ENCODE measurements around the gene SHMT2. TPM values are rescaled to one million over a fixed set of nuclear protein-coding genes. Genes with fewer than 3 reads are reported as not detected.

SHMT2 gene
- total RNA-seq, 1 experiment from 2014 or later, result 280 TPM

DNA sequence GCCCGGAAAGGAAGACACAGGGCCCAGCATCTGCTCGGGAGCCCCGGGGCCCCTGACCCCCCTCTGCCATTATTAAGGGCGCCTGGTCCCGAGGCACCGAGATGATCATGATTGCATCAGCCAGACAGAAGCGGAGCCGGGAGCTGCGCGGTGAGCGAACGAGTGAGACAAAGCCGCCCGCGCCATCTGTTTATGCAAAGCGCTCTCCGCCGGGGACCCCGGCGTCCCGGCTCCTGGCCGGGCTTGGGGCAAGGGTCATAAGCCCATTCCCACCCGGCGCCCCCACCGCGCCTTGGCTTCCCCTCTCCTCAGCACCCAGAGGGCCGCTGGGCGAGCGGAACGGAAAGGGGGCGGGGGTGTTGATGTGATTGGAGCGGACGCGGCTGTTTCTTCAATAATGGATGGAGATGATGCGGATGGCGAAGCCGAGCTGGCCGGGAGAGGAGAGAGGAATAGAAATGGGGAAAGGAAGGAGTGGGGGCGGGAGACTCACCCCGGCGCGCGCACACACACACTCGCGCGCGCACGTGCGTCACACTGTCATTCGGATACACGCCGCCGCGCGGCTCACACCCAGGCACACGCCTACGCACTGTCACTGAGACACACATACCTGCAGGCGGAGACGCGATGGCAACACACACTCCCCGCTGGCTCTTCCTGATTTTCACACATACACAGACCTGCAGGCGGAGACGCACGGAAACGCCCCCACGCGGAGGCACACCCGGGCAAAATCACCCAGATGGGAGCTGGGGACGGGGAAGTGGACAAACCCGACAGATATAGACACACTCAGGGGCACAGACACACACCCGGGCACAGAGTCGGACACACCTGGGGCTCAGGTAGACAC is 10.8 kb downstream of the SHMT2 start:
- no peaks in the 10 kb centered on the region for H4K20me1 ChIP-seq (ENCODE audit: insufficient read depth)
- DNase-seq (ENCODE audit: low read depth, low spot score) (peak; percentile 47), ATAC-seq (peak; percentile 31)
- TF ChIP-seq POLR2AphosphoS5 (IDR thresholded peaks at IDR 0.05; ENCODE audit: low read depth, low read length), result peak; percentile 50
- TF ChIP-seq SP1 (IDR thresholded peaks at IDR 0.05; ENCODE audit: low read depth), result no peak
- peaks cover 34 to 55% of the 10 kb centered on the region in 2 experiments for H3K4me1 ChIP-seq (ENCODE audit: control insufficient read depth in 1 of 2, insufficient read depth in 2 of 2, low read length in 2 of 2)
- ChIA-PET RAD21 (ENCODE audit: low non-redundant PET in 1 of 2, low total read pairs in 2 of 2, uncharacterized antibody in 2 of 2, unreplicated experiment in 2 of 2) (no interaction called here), CTCF (interaction anchor here (1.2 to 4.6 kb wide), 4 partner anchors 10 to 212 kb away, joined by 3 to 64 read pairs (median 20); partner anchors contain the start of gene SHMT2), POLR2A (interaction anchor here (3.5 kb wide), 1 partner anchor 11 kb away, joined by 16 read pairs; the partner anchor contains the start of gene SHMT2)
- H3K9me2 ChIP-seq (ENCODE audit: insufficient read depth), result no peaks in the 10 kb centered on the region
- BruUV-seq (replicated peaks), result TSS peak; percentile 66
- no peaks in the 10 kb centered on the region for H3K36me3 ChIP-seq (ENCODE audit: control insufficient read depth in 1 of 2, insufficient read depth in 2 of 2, low read length in 2 of 2)
- H2AFZ ChIP-seq (ENCODE audit: low read depth, low read length, poor library complexity, severe bottlenecking), result no peak overlapping the region
- no peaks in the 10 kb centered on the region for H3K79me2 ChIP-seq (ENCODE audit: insufficient read depth, low read length)
- H3K9me3 ChIP-seq (ENCODE audit: control insufficient read depth in 1 of 2, insufficient read depth in 1 of 2, low read depth in 1 of 2, low read length in 2 of 2), result no peaks in the 10 kb centered on the region
- H3K4me3 ChIP-seq (replicated peaks in 1 of 2; ENCODE audit: low read depth in 1 of 2, low read length in 2 of 2), result peak overlapping the region; percentile 47 to 55
- H3K4me2 ChIP-seq (ENCODE audit: low read length), result peak overlapping the region; percentile 77
- intact Hi-C loops (cut with micrococcal nuclease), result loop anchor here (10.0 kb wide), 1 partner anchor 115 kb away; the partner anchor contains the start of gene LRP1
- H3K27me3 ChIP-seq (ENCODE audit: insufficient read depth, low read length), result peaks cover 4% of the 10 kb centered on the region; the same call in 1 of the 2 replicates
- H3K9ac ChIP-seq (ENCODE audit: low read length), result peak overlapping the region; percentile 41
- peak overlapping the region; percentile 34; the same call in 1 of the 2 replicates for H3K27ac ChIP-seq (ENCODE audit: low read depth, low read length)

DNA sequence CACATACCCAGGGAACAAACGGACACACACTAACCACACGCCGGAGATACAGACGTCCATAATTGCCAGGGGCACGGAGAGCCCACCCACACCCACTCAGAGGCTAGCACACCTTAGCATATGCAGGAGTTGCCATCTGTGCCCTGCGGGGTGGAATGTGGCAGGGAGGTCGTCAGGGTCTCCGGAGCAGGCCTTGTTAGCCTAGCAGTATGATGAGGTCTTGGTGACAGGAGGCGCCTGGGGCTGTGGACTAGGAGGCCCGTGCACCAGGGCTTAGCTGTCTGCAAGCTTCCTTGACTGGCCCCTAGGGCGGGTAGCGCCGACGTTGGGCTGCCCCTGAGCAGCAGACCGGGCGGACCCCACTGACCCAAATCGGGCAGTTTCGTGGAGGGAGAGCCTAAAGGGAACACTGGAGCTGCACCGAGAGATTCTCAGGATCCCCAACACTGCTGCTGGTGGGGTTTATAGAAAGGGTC is 11.5 kb downstream of the SHMT2 start:
- Histone ChIP-seq H3K4me1 (ENCODE audit: control insufficient read depth in 1 of 2, insufficient read depth in 2 of 2, low read length in 2 of 2) (peaks cover 39 to 62% of the 10 kb centered on the region in 2 experiments), H3K9me3 (ENCODE audit: control insufficient read depth in 1 of 2, insufficient read depth in 1 of 2, low read depth in 1 of 2, low read length in 2 of 2) (no peaks in the 10 kb centered on the region), H3K27ac (ENCODE audit: low read depth, low read length) (0 out of 2 replicates have a peak overlapping the region, but pooled peaks have one; percentile 11), H3K4me2 (ENCODE audit: low read length) (peak overlapping the region; percentile 77), H3K4me3 (replicated peaks in 1 of 2; ENCODE audit: low read depth in 1 of 2, low read length in 2 of 2) (peak overlapping the region; percentile 47 to 55; a peak in 3 of 4 replicates), H2AFZ (ENCODE audit: low read depth, low read length, poor library complexity, severe bottlenecking) (no peak overlapping the region), H3K9me2 (ENCODE audit: insufficient read depth) (no peaks in the 10 kb centered on the region), H3K27me3 (ENCODE audit: insufficient read depth, low read length) (peaks cover 4% of the 10 kb centered on the region; the same call in 1 of the 2 replicates), H3K9ac (ENCODE audit: low read length) (no peak overlapping the region), H3K36me3 (ENCODE audit: control insufficient read depth in 1 of 2, insufficient read depth in 2 of 2, low read length in 2 of 2) (no peaks in the 10 kb centered on the region), H4K20me1 (ENCODE audit: insufficient read depth) (no peaks in the 10 kb centered on the region), H3K79me2 (ENCODE audit: insufficient read depth, low read length) (no peaks in the 10 kb centered on the region)
- POLR2A ChIA-PET, result interaction anchor here (3.5 kb wide), 1 partner anchor 11 kb away, joined by 16 read pairs; the partner anchor contains the start of gene SHMT2
- no TSS peak for BruUV-seq (replicated peaks)
- RAD21 ChIA-PET (ENCODE audit: low non-redundant PET in 1 of 2, low total read pairs in 2 of 2, uncharacterized antibody in 2 of 2, unreplicated experiment in 2 of 2), result no interaction called here
- TF ChIP-seq EZH2phosphoT487 (IDR thresholded peaks at IDR 0.05; ENCODE audit: borderline replicate concordance), result no peak
- TF ChIP-seq, protein P1, sequence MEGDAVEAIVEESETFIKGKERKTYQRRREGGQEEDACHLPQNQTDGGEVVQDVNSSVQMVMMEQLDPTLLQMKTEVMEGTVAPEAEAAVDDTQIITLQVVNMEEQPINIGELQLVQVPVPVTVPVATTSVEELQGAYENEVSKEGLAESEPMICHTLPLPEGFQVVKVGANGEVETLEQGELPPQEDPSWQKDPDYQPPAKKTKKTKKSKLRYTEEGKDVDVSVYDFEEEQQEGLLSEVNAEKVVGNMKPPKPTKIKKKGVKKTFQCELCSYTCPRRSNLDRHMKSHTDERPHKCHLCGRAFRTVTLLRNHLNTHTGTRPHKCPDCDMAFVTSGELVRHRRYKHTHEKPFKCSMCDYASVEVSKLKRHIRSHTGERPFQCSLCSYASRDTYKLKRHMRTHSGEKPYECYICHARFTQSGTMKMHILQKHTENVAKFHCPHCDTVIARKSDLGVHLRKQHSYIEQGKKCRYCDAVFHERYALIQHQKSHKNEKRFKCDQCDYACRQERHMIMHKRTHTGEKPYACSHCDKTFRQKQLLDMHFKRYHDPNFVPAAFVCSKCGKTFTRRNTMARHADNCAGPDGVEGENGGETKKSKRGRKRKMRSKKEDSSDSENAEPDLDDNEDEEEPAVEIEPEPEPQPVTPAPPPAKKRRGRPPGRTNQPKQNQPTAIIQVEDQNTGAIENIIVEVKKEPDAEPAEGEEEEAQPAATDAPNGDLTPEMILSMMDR (IDR thresholded peaks at IDR 0.05 in 2 of 3, conservative IDR thresholded peaks at IDR 0.05 in 1 of 3; ENCODE audit: borderline replicate concordance in 1 of 3, insufficient read depth in 1 of 3, low read depth in 2 of 3, low read length in 2 of 3), result 0 out of 6 replicates have a peak, but pooled peaks of 1 of the 3 experiments have one; percentile 2
- no peak for DNase-seq (ENCODE audit: low read depth, low spot score)
- ATAC-seq, result no peak
- intact Hi-C loops (cut with micrococcal nuclease), result loop anchor here (10.0 kb wide), 1 partner anchor 116 kb away; the partner anchor contains the start of gene LRP1
- CTCF ChIA-PET, result interaction anchor here (1.2 to 4.6 kb wide), 4 partner anchors 11 to 211 kb away, joined by 3 to 64 read pairs (median 20); partner anchors contain the start of gene SHMT2
